ENCODE measurements around the gene STARD5. TPM values are rescaled to one million over a fixed set of nuclear protein-coding genes. Genes with fewer than 3 reads are reported as not detected.

STARD5 gene
- total RNA-seq, 2 donors from 2014 or later, result 2.0 to 5.4 TPM

DNA sequence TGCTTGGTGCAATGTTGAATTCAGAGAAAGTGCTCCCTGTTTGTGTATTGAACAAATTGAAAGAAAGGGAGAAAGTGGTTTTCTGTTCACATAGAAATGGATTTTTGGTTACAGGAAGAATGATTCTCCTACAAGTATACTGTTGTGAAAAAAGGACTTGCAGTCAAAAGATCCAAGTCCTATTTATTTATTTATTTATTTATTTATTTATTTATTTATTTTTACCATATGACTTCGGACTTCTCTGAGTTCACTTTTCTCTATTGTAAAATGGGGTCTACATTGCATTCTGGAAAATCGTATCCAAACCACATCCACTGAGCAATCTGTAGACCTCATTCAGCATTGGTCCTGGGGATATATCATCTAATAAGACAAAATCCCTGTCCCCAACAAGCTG lies 46.1 kb downstream of the STARD5 start:
- Histone ChIP-seq H3K27ac (ENCODE audit: low read depth, low read length) (no peak overlapping the region), H3K36me3 (ENCODE audit: control insufficient read depth, insufficient read depth, low read length) (no peaks in the 10 kb centered on the region), H3K4me1 (ENCODE audit: control insufficient read depth, insufficient read depth, low read length) (no peaks in the 10 kb centered on the region), H3K9ac (ENCODE audit: extremely low read depth, low read length, poor library complexity, severe bottlenecking) (no peak overlapping the region), H3K4me3 (ENCODE audit: low read length) (no peak overlapping the region), H3K27me3 (ENCODE audit: control insufficient read depth, insufficient read depth, low read length, poor library complexity, severe bottlenecking) (no peaks in the 10 kb centered on the region), H3K9me3 (ENCODE audit: control insufficient read depth, low read length) (peaks cover 24% of the 10 kb centered on the region)
- TF ChIP-seq, protein P1, sequence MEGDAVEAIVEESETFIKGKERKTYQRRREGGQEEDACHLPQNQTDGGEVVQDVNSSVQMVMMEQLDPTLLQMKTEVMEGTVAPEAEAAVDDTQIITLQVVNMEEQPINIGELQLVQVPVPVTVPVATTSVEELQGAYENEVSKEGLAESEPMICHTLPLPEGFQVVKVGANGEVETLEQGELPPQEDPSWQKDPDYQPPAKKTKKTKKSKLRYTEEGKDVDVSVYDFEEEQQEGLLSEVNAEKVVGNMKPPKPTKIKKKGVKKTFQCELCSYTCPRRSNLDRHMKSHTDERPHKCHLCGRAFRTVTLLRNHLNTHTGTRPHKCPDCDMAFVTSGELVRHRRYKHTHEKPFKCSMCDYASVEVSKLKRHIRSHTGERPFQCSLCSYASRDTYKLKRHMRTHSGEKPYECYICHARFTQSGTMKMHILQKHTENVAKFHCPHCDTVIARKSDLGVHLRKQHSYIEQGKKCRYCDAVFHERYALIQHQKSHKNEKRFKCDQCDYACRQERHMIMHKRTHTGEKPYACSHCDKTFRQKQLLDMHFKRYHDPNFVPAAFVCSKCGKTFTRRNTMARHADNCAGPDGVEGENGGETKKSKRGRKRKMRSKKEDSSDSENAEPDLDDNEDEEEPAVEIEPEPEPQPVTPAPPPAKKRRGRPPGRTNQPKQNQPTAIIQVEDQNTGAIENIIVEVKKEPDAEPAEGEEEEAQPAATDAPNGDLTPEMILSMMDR (conservative IDR thresholded peaks at IDR 0.05), result no peak
- Mint-ChIP-seq H3K36me3 (ENCODE audit: low read depth) (no peaks in the 10 kb centered on the region), H3K27ac (no peak overlapping the region), H3K27me3 (ENCODE audit: insufficient read depth) (peaks cover 5% of the 10 kb centered on the region), H3K4me1 (peaks cover 9% of the 10 kb centered on the region), H3K4me3 (no peak overlapping the region), H3K9me3 (peaks cover 22% of the 10 kb centered on the region)
- no peak for DNase-seq
- WGBS, 2 experiments (ENCODE audit: insufficient coverage in 1 of 2, insufficient read length in 1 of 2), result 86% methylated on average over 2 of the region's 2 CpGs; no CpG with 5 or more reads in 1 of the 2 experiments

GRCh38 chr15:81276967-81277366 lies 47.0 kb downstream of the STARD5 start:
- peaks cover 7% of the 10 kb centered on the region for H3K27me3 Mint-ChIP-seq (ENCODE audit: insufficient read depth)
- H3K4me3 Mint-ChIP-seq, result no peak overlapping the region
- no peak for DNase-seq
- Histone ChIP-seq H3K27me3 (ENCODE audit: control insufficient read depth, insufficient read depth, low read length, poor library complexity, severe bottlenecking) (no peaks in the 10 kb centered on the region), H3K9me3 (ENCODE audit: control insufficient read depth, low read length) (peaks cover 24% of the 10 kb centered on the region), H3K27ac (ENCODE audit: low read depth, low read length) (no peak overlapping the region), H3K9ac (ENCODE audit: extremely low read depth, low read length, poor library complexity, severe bottlenecking) (no peak overlapping the region), H3K4me3 (ENCODE audit: low read length) (no peak overlapping the region), H3K4me1 (ENCODE audit: control insufficient read depth, insufficient read depth, low read length) (no peaks in the 10 kb centered on the region), H3K36me3 (ENCODE audit: control insufficient read depth, insufficient read depth, low read length) (no peaks in the 10 kb centered on the region)
- no peak overlapping the region for H3K27ac Mint-ChIP-seq
- H3K36me3 Mint-ChIP-seq (ENCODE audit: low read depth), result no peaks in the 10 kb centered on the region
- 94 to 100% methylated on average over 2 of the region's 2 CpGs for WGBS, 2 experiments (ENCODE audit: insufficient coverage in 1 of 2, insufficient read length in 1 of 2)
- H3K9me3 Mint-ChIP-seq, result peaks cover 22% of the 10 kb centered on the region
- H3K4me1 Mint-ChIP-seq, result peaks cover 9% of the 10 kb centered on the region
- TF ChIP-seq, protein P1 (conservative IDR thresholded peaks at IDR 0.05), result no peak

- Histone ChIP-seq H3K4me1 (ENCODE audit: control insufficient read depth, insufficient read depth, low read length) (no peaks in the 10 kb centered on the region), H3K4me3 (ENCODE audit: low read length) (no peak overlapping the region), H3K36me3 (ENCODE audit: control insufficient read depth, insufficient read depth, low read length) (no peaks in the 10 kb centered on the region), H3K9me3 (ENCODE audit: control insufficient read depth, low read length) (peaks cover 24% of the 10 kb centered on the region), H3K9ac (ENCODE audit: extremely low read depth, low read length, poor library complexity, severe bottlenecking) (no peak overlapping the region), H3K27ac (ENCODE audit: low read depth, low read length) (no peak overlapping the region), H3K27me3 (ENCODE audit: control insufficient read depth, insufficient read depth, low read length, poor library complexity, severe bottlenecking) (no peaks in the 10 kb centered on the region)
- no peak for DNase-seq
- Mint-ChIP-seq H3K4me3 (no peak overlapping the region), H3K27ac (no peak overlapping the region), H3K9me3 (peaks cover 22% of the 10 kb centered on the region), H3K36me3 (ENCODE audit: low read depth) (no peaks in the 10 kb centered on the region), H3K4me1 (peaks cover 9% of the 10 kb centered on the region), H3K27me3 (ENCODE audit: insufficient read depth) (peaks cover 7% of the 10 kb centered on the region)
- TF ChIP-seq, protein P1 (conservative IDR thresholded peaks at IDR 0.05), result no peak
- 88 to 94% methylated on average over 3 of the region's 3 CpGs for WGBS, 2 experiments (ENCODE audit: insufficient coverage in 1 of 2, insufficient read length in 1 of 2)
These were observed 48.1 kb downstream of the STARD5 start for GRCh38 chr15:81275711-81276392.
